Adrenal gland (tissue), 5 donors: ENCODE measurements around the gene ZNF554.

Experiments
- POLR2A ChIP-seq, 2 donors: fragments of 450-650 bp; IDR thresholded peaks; one replicate each; pipeline ENCODE4 v1.6.1; 2017; ENCODE audit warnings: antibody characterized with exemption in 2 of 2, mild to moderate bottlenecking in 2 of 2, moderate library complexity in 1 of 2
- TF ChIP-seq, protein P1 (sequence below), 6 experiments: fragments of 450-650 bp in 4 of 6; fragments of 200-600 bp in 2 of 6; sonication (generic) in 1 of 6; IDR thresholded peaks; 1 replicate in 5 of 6; 2 replicates in 1 of 6; pipeline versions ENCODE4 v1.5.1 to v1.8.0; 2016 to 2021; ENCODE audit warnings: antibody characterized with exemption in 6 of 6, mild to moderate bottlenecking in 2 of 6, moderate library complexity in 1 of 6
- donor health status: DM: no; HTN: no; CAD: no.

DNA sequence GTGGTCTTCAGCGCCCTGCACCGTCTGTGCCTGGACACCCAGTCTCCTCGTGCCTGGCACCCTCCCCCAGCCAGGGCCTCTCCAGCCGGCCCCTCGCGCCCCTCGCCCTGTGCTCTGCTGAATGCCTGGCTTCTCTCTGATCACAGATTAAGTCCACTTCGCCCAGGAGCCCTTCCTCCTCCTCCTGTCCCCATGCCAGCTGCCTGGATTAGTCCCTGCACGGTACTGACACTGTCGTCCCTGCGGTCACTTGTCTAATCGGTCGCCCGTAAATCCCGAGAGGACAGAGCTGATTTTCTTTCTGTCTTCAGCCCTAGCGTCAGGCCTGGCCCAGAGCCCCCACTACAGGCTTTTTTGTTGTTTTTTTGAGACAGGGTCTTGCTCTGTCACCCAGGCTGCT is 27.8 kb upstream of the ZNF554 start:
- TF ChIP-seq, protein P1, sequence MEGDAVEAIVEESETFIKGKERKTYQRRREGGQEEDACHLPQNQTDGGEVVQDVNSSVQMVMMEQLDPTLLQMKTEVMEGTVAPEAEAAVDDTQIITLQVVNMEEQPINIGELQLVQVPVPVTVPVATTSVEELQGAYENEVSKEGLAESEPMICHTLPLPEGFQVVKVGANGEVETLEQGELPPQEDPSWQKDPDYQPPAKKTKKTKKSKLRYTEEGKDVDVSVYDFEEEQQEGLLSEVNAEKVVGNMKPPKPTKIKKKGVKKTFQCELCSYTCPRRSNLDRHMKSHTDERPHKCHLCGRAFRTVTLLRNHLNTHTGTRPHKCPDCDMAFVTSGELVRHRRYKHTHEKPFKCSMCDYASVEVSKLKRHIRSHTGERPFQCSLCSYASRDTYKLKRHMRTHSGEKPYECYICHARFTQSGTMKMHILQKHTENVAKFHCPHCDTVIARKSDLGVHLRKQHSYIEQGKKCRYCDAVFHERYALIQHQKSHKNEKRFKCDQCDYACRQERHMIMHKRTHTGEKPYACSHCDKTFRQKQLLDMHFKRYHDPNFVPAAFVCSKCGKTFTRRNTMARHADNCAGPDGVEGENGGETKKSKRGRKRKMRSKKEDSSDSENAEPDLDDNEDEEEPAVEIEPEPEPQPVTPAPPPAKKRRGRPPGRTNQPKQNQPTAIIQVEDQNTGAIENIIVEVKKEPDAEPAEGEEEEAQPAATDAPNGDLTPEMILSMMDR (IDR thresholded peaks at IDR 0.05): no peak
- no peak for TF ChIP-seq POLR2A (IDR thresholded peaks at IDR 0.05)
